ENCODE data around the gene LYSET.
"Not testable (repeated sequence)": the region's sequence is repeated elsewhere in the genome, so short reads cannot be mapped to it uniquely, and the experiment has no call there.

Gene LYSET

DNA sequence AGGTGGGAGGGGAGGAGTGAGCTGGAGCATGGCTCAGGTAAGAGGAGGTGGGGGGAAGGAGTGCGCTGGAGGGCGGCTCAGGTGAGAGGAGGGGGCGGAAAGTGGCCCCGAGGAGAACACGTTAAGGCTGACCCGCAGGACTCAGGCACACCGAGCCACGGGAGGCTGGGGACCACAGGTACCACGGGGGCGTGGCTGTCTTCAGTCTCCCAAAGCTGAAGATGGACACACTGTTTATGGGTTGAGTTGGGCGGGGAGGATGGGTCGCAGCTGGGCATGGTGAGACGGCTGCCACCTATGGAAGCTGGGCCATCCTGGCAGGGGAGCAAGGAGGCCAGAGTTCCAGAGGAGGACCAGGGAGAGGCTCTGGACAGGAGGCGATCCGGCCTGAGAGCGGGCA lies 45.4 kb downstream of the LYSET start:
- DNase-seq = no peak

DNA sequence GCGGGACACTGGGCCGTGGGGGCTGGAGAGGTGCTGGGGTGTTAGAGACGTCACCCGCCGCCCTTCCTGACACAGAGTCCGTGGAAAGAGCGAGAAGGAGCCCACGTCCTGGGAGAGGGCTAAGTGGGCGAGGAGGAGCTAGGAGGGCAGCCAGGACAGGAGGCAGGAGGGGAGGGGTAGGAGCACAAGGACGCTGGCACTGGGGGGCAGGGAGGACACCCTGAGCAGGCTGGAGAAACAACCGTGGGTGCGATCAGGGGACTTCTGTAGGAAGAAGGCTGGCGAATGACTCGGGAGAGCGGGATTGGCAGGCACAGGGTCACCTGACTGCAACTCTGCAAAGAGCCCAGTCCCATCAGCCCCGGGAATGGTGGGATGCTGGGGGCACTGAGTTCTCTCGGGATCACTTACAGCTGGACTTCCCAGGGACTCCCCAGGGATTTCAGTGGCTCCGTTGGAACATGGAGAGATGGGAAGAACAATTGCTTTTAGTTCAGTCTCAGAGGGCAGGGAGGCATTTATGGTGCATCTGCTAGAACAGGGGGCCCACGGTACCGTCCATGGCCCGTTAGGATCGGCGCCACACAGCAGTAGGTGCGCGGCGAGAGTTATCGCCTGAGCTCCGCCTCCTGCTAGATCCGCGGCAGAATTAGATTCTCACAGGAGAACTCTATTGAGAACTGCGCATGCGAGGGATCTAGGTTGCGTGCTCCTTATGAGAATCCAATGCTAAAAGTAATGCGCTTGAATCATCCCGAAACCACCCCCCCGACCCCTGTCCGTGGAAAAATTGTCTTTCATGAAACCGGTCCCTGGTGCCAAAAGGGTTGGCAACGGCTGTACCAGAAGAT lies 46.2 kb downstream of the LYSET start:
- no peak for DNase-seq

GRCh38 chr14:93232159-93232558 lies 47.0 kb downstream of the LYSET start:
- no peak for DNase-seq

DNA sequence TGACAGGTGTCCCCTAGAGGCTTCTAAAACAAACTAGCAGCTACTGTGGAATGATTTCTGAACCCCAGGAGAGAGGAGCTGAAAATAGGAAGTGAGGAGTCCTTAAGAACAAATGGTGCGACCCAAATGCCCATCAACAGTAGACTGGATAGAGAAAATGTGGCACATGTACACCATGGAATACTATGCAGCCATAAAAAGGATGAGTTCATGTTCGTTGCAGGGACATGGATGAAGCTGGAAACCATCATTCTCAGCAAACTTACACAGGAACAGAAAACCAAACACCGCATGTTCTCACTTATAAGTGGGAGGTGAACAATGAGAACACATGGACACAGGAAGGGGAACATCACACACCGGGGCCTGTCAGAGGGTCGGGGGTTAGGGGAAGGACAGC lies 48.0 kb downstream of the LYSET start:
- not testable (repeated sequence) for DNase-seq

DNA sequence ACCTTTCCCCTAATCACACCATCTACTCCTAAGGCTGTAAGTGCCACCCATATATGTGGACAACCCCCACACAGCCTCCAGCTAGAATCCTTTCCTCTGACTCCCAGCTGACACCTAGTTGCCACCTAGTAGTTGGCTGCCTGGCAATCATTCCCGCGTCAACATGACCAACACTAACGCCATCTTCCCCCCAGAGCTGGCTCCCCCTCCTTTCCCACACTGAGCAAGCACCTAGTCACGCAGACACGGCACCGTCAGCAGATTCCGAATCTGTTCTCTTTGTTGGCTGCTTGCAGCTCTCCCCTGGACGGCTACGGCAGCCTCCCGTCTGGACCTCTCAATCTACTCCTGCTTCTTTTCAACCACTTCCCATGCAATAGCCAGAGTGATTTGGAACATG lies 49.7 kb downstream of the LYSET start:
- DNase-seq = no peak
